Neural progenitor cell (in vitro differentiated cells): ENCODE results near the gene AIP. TPM values are rescaled to one million over a fixed set of nuclear protein-coding genes. Genes with fewer than 3 reads are reported as not detected.

Experiments used
- DNase-seq: peaks from one replicate; pipeline ENCODE4 v3.0.0-alpha.2; 2016; ENCODE audit warnings: low spot score
- H2AFZ ChIP-seq: fragments of 200-600 bp; sonication (generic); replicated peaks from 2 replicates; pipeline ENCODE4 v1.6.1; 2016; ENCODE audit warnings: antibody characterized with exemption
- H3F3A ChIP-seq: fragments of 200-600 bp; sonication (generic); 2 replicates; pipeline ENCODE4 v1.6.1; 2016; ENCODE audit warnings: antibody characterized with exemption, low read depth
- H3K27ac ChIP-seq: fragments of 200-600 bp; sonication (generic); 2 replicates; pipeline ENCODE4 v1.5.1; 2016; ENCODE audit warnings: mild to moderate bottlenecking
- H3K27me3 ChIP-seq: fragments of 200-600 bp; sonication (generic); 2 replicates; pipeline ENCODE4 v1.6.1; 2016; ENCODE audit warnings: mild to moderate bottlenecking, moderate library complexity
- H3K36me3 ChIP-seq: fragments of 200-600 bp; sonication (generic); 2 replicates; pipeline ENCODE4 v1.5.1; 2016
- H3K4me1 ChIP-seq: fragments of 200-600 bp; sonication (generic); 2 replicates; pipeline ENCODE4 v1.6.1; 2016; ENCODE audit warnings: mixed run types
- H3K4me2 ChIP-seq: fragments of 200-600 bp; sonication (generic); 2 replicates; pipeline ENCODE4 v1.6.1; 2016
- H3K4me3 ChIP-seq: fragments of 200-600 bp; sonication (generic); 2 replicates; pipeline ENCODE4 v1.5.1; 2016
- H3K79me2 ChIP-seq: fragments of 200-600 bp; sonication (generic); 2 replicates; pipeline ENCODE4 v1.6.1; 2016; ENCODE audit warnings: low read depth
- H3K9ac ChIP-seq: fragments of 200-600 bp; sonication (generic); 2 replicates; pipeline ENCODE4 v1.6.1; 2016
- H3K9me3 ChIP-seq: fragments of 200-600 bp; sonication (generic); 2 replicates; pipeline ENCODE4 v1.5.1; 2016; ENCODE audit warnings: low read depth
- H4K20me1 ChIP-seq: fragments of 200-600 bp; sonication (generic); 2 replicates; pipeline ENCODE4 v1.6.1; 2016; ENCODE audit warnings: low read depth
- H3K27ac Mint-ChIP-seq: 3 replicates; pipeline ENCODE4 v1.8.0; 2021; ENCODE audit warnings: mixed read lengths
- H3K27me3 Mint-ChIP-seq: 2 replicates; pipeline ENCODE4 v1.8.0; 2022; ENCODE audit warnings: low read depth, mild to moderate bottlenecking, inconsistent platforms, moderate library complexity, mixed read lengths; ENCODE audit not compliant: insufficient read depth
- H3K36me3 Mint-ChIP-seq: 3 replicates; pipeline ENCODE4 v1.8.0; 2021; ENCODE audit warnings: mixed read lengths
- H3K4me1 Mint-ChIP-seq: 3 replicates; pipeline ENCODE4 v1.8.0; 2021; ENCODE audit warnings: mixed read lengths
- H3K4me3 Mint-ChIP-seq: 3 replicates; pipeline ENCODE4 v1.8.0; 2021; ENCODE audit warnings: mild to moderate bottlenecking, moderate library complexity, mixed read lengths
- H3K9me3 Mint-ChIP-seq: 3 replicates; pipeline ENCODE4 v1.8.0; 2020; ENCODE audit warnings: mixed read lengths
- EZH2 ChIP-seq: fragments of 200-600 bp; sonication (generic); IDR thresholded peaks from 2 replicates; pipeline ENCODE4 v1.6.1; 2017; ENCODE audit warnings: antibody characterized with exemption, mild to moderate bottlenecking, moderate library complexity
- EZH2phosphoT487 ChIP-seq: fragments of 200-600 bp; sonication (generic); IDR thresholded peaks from 2 replicates; pipeline ENCODE4 v1.6.1; 2017; ENCODE audit warnings: antibody characterized with exemption
- total RNA-seq: library from RNA; depleted of rRNA; stranded (reverse); fragments of >200 nt; gene quantifications from 2 replicates; pipeline ENCODE4 v1.2.3, GENCODE V29; 2015; ENCODE audit warnings: low replicate concordance
- TF ChIP-seq, protein P1 (sequence below): fragments of 200-600 bp; sonication (generic); IDR thresholded peaks from 2 replicates; pipeline ENCODE4 v1.5.1; 2017; ENCODE audit warnings: antibody characterized with exemption, mild to moderate bottlenecking

Gene AIP
- total RNA-seq, 1 donor from 2014 or later = 20.3 TPM

DNA sequence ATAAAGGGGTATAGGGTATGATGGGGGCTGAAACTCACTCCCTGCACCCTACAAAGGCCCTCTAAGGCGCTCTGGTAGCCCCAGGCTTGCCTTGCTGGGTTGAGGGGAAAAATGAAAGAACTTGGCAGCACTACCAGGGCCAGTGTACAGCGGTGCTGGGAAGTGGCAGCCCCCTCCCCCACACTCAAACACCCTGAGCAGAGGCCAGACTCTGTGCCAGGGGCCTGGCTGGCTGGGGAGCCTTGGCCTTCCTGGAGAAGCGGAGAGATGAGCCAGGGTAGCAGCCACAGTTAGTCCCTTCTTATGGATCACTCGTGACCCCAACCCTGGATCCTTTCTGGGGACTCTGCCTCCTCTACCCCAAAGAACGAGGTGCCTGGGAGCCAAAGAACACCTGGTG, 16.5 kb upstream of the AIP start:
- Histone ChIP-seq H3K79me2 (peaks cover 8% of the 10 kb centered on the region), H2AFZ (no peak overlapping the region), H3K36me3 (no peaks in the 10 kb centered on the region), H3K4me3 (no peak overlapping the region), H3K27me3 (no peaks in the 10 kb centered on the region), H3K27ac (no peak overlapping the region), H3F3A (no peaks in the 10 kb centered on the region), H4K20me1 (no peaks in the 10 kb centered on the region), H3K4me1 (peaks cover 6% of the 10 kb centered on the region), H3K4me2 (no peak overlapping the region), H3K9me3 (no peaks in the 10 kb centered on the region), H3K9ac (no peak overlapping the region)
- peaks cover 6% of the 10 kb centered on the region for H3K27me3 Mint-ChIP-seq
- no peak overlapping the region for H3K27ac Mint-ChIP-seq
- no peaks in the 10 kb centered on the region for H3K36me3 Mint-ChIP-seq
- DNase-seq = no peak
- no peak for TF ChIP-seq EZH2phosphoT487
- TF ChIP-seq, protein P1, sequence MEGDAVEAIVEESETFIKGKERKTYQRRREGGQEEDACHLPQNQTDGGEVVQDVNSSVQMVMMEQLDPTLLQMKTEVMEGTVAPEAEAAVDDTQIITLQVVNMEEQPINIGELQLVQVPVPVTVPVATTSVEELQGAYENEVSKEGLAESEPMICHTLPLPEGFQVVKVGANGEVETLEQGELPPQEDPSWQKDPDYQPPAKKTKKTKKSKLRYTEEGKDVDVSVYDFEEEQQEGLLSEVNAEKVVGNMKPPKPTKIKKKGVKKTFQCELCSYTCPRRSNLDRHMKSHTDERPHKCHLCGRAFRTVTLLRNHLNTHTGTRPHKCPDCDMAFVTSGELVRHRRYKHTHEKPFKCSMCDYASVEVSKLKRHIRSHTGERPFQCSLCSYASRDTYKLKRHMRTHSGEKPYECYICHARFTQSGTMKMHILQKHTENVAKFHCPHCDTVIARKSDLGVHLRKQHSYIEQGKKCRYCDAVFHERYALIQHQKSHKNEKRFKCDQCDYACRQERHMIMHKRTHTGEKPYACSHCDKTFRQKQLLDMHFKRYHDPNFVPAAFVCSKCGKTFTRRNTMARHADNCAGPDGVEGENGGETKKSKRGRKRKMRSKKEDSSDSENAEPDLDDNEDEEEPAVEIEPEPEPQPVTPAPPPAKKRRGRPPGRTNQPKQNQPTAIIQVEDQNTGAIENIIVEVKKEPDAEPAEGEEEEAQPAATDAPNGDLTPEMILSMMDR = no peak
- TF ChIP-seq EZH2 = no peak
- peaks cover 16% of the 10 kb centered on the region for H3K4me1 Mint-ChIP-seq
- no peaks in the 10 kb centered on the region for H3K9me3 Mint-ChIP-seq
- no peak overlapping the region for H3K4me3 Mint-ChIP-seq

DNA sequence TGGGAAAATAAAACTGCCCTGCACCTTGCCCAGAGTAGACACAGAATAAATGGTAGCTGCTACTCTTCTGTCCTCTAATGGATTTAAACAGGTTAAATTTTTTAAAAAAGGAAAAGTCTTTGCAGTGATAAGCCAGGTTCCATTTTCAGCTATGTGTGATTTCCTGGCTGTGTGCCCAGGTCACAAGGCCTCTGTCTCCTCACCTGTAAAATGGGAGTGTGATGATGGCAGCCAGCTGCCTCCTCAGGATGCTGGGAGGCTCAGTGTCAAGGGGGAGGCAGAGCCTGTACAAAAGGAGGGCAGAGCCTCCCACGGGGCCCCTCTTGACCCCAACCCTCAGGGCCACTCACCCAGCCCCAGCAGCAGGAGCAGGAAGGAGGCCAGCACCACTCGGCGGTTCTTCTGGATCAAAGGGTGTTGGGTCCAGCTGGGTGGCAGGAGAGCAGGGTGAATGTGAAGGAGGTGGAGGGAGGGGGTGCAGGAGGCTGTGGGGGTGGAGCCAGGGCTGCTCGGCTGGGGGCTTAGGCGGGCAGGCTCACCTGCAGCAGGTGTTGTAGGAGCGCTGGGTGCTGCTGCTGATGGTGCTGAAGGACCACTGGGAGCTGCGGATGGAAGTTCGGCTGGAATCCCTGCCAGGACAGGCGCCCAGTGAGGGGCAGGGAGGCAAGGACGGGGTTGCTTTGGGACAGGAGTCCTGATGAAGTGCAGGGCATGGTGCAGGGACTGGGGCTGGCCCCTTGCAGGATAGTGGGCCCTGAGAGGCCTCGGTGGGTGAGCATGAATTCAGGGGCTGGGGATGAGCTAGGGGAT, 15.7 kb upstream of the AIP start:
- no peaks in the 10 kb centered on the region for H3K36me3 ChIP-seq
- H3K9me3 ChIP-seq = no peaks in the 10 kb centered on the region
- no peaks in the 10 kb centered on the region for H3K27me3 ChIP-seq
- peaks cover 8% of the 10 kb centered on the region for H3K79me2 ChIP-seq
- no peak overlapping the region for H3K9ac ChIP-seq
- no peaks in the 10 kb centered on the region for H3F3A ChIP-seq
- no peak overlapping the region for H3K4me3 ChIP-seq
- no peaks in the 10 kb centered on the region for H4K20me1 ChIP-seq
- no peaks in the 10 kb centered on the region for H3K9me3 Mint-ChIP-seq
- H3K4me3 Mint-ChIP-seq = peak overlapping the region; percentile 97
- peak overlapping the region; percentile 43 for H3K27ac Mint-ChIP-seq
- TF ChIP-seq, protein P1 = no peak
- TF ChIP-seq EZH2 = no peak
- no peak for TF ChIP-seq EZH2phosphoT487
- peaks cover 6% of the 10 kb centered on the region for H3K4me1 ChIP-seq
- peaks cover 16% of the 10 kb centered on the region for H3K4me1 Mint-ChIP-seq
- no peak overlapping the region for H2AFZ ChIP-seq
- H3K27me3 Mint-ChIP-seq = peaks cover 9% of the 10 kb centered on the region
- no peak overlapping the region for H3K4me2 ChIP-seq
- no peak for DNase-seq
- H3K36me3 Mint-ChIP-seq = no peaks in the 10 kb centered on the region
- no peak overlapping the region for H3K27ac ChIP-seq

- Histone ChIP-seq H2AFZ (no peak overlapping the region), H3K27ac (no peak overlapping the region)
- H3K4me1 Mint-ChIP-seq = peaks cover 20% of the 10 kb centered on the region
These were observed 14.8 kb upstream of the AIP start for GRCh38 chr11:67468056-67468455.

More at GRCh38 chr11:67468056-67468455, 14.8 kb upstream of the AIP start:
- H3K36me3 Mint-ChIP-seq = no peaks in the 10 kb centered on the region
- H3K9me3 ChIP-seq = no peaks in the 10 kb centered on the region
- no peaks in the 10 kb centered on the region for H3K36me3 ChIP-seq
- peak overlapping the region; percentile 55 for H3K9ac ChIP-seq
- H3K4me1 ChIP-seq = peaks cover 6% of the 10 kb centered on the region
- no peaks in the 10 kb centered on the region for H3K9me3 Mint-ChIP-seq
- H3K27me3 Mint-ChIP-seq = peaks cover 10% of the 10 kb centered on the region
- no peaks in the 10 kb centered on the region for H3F3A ChIP-seq
- H4K20me1 ChIP-seq = no peaks in the 10 kb centered on the region
- H3K27me3 ChIP-seq = no peaks in the 10 kb centered on the region
- peak overlapping the region; percentile 86 for H3K4me2 ChIP-seq
- H3K4me3 ChIP-seq = peak overlapping the region; percentile 88
- peak overlapping the region; percentile 97 for H3K4me3 Mint-ChIP-seq
- H3K27ac Mint-ChIP-seq = peak overlapping the region; percentile 95
- TF ChIP-seq EZH2 (no peak), EZH2phosphoT487 (no peak)
- TF ChIP-seq, protein P1 = no peak
- no peak for DNase-seq
- peaks cover 8% of the 10 kb centered on the region for H3K79me2 ChIP-seq
